Caco-2 (cell line): ENCODE measurements around the gene GPATCH11. TPM values are rescaled to one million over a fixed set of nuclear protein-coding genes. Genes with fewer than 3 reads are reported as not detected.
A peak's percentile ranks its signal among the peaks of the same experiment; 100 is the strongest.

Experiments used
- BruUV-seq: library from RNA; stranded (reverse); fragments of 400-500 nt; replicated peaks from 2 replicates; lab custom pipeline; 2021; lab: Mats Ljungman, UMichigan
- CTCF ChIA-PET: fragments of 300-600 bp; sonication (Branson Sonifier 250); formaldehyde crosslinking; loops from one replicate; lab custom pipeline; 2022; ENCODE audit warnings: antibody characterized with exemption; lab: Charles Lee
- POLR2A ChIA-PET: fragments of 300-600 bp; sonication (Branson Sonifier 250); formaldehyde crosslinking; loops from one replicate; lab custom pipeline; 2022; ENCODE audit warnings: antibody characterized with exemption; lab: Charles Lee
- DNase-seq, 2 experiments: peaks; one replicate each; pipeline versions ENCODE4 v3.0.0 to v3.0.0-alpha.2; 2020 to 2022
- H3K27me3 ChIP-seq: replicated peaks from 2 replicates; pipeline ENCODE4 v1.6.0; 2011; ENCODE audit warnings: low read length; ENCODE audit not compliant: control insufficient read depth, insufficient read depth
- H3K36me3 ChIP-seq: 2 replicates; pipeline ENCODE4 v1.5.1; 2011; ENCODE audit warnings: low read length; ENCODE audit not compliant: control insufficient read depth, insufficient read depth
- H3K4me1 ChIP-seq: fragments of 250-450 bp; sonication (Bioruptor Pico); 2 replicates; pipeline ENCODE4 v1.5.1; 2020; ENCODE audit warnings: mild to moderate bottlenecking
- H3K4me3 ChIP-seq: 2 replicates; pipeline ENCODE4 v1.5.1; 2011; ENCODE audit warnings: low read depth, mild to moderate bottlenecking, control low read depth, low read length
- H3K9me3 ChIP-seq: fragments of 250-450 bp; sonication (Bioruptor Pico); 2 replicates; pipeline ENCODE4 v1.5.1; 2020; ENCODE audit warnings: mild to moderate bottlenecking, moderate library complexity
- H3K27ac Mint-ChIP-seq: one replicate; pipeline ENCODE4 v1.8.0; 2022; ENCODE audit warnings: mixed read lengths; ENCODE audit not compliant: unreplicated experiment
- H3K27me3 Mint-ChIP-seq: one replicate; pipeline ENCODE4 v1.8.0; 2022; ENCODE audit warnings: mixed read lengths; ENCODE audit not compliant: insufficient read depth, unreplicated experiment
- H3K36me3 Mint-ChIP-seq: one replicate; pipeline ENCODE4 v1.8.0; 2022; ENCODE audit warnings: mild to moderate bottlenecking, mixed read lengths; ENCODE audit not compliant: insufficient read depth, unreplicated experiment
- H3K4me1 Mint-ChIP-seq: one replicate; pipeline ENCODE4 v1.8.0; 2022; ENCODE audit warnings: low read depth, mixed read lengths; ENCODE audit not compliant: unreplicated experiment
- H3K4me3 Mint-ChIP-seq: one replicate; pipeline ENCODE4 v1.8.0; 2022; ENCODE audit warnings: mild to moderate bottlenecking, moderate library complexity, mixed read lengths; ENCODE audit not compliant: unreplicated experiment
- H3K9me3 Mint-ChIP-seq: one replicate; pipeline ENCODE4 v1.8.0; 2022; ENCODE audit warnings: mixed read lengths; ENCODE audit not compliant: unreplicated experiment
- intact Hi-C: fragments of 100-400 bp; cut with micrococcal nuclease; formaldehyde crosslinking; loops from one replicate; pipeline ENCODE4 v1.10.0; 2022; ENCODE audit not compliant: unreplicated experiment
- total RNA-seq: library from RNA; stranded (reverse); gene quantifications from 2 replicates; pipeline ENCODE4 v1.2.3, GENCODE V29; 2022
- TF ChIP-seq, protein P1 (sequence below), 2 experiments: fragments of 200-600 bp in 1 of 2; IDR thresholded peaks; 1 replicate in 1 of 2; 2 replicates in 1 of 2; pipeline versions ENCODE4 v1.5.1 to v1.8.0; 2011 to 2022; ENCODE audit warnings: antibody characterized with exemption in 1 of 2, control low read depth in 1 of 2, inconsistent platforms in 1 of 2, low read depth in 1 of 2, low read length in 1 of 2, mild to moderate bottlenecking in 1 of 2, moderate library complexity in 1 of 2; ENCODE audit not compliant: insufficient read depth in 1 of 2, severe bottlenecking in 1 of 2, unreplicated experiment in 1 of 2

Gene GPATCH11
- total RNA-seq, 1 experiment from 2014 or later: 8.3 TPM

GRCh38 chr2:37052600-37053332 lies 31.6 kb upstream of the GPATCH11 start:
- H3K9me3 ChIP-seq: no peaks in the 10 kb centered on the region
- no peaks in the 10 kb centered on the region for H3K27me3 ChIP-seq
- intact Hi-C loops: no loop called here
- Mint-ChIP-seq H3K36me3 (peaks cover 23% of the 10 kb centered on the region), H3K4me1 (no peaks in the 10 kb centered on the region), H3K27me3 (no peaks in the 10 kb centered on the region), H3K27ac (no peak overlapping the region), H3K9me3 (no peaks in the 10 kb centered on the region), H3K4me3 (no peak overlapping the region)
- CTCF ChIA-PET: interaction anchor here (0.6 kb wide), 2 partner anchors 231 to 1180 kb away, joined by 3 read pairs; no protein-coding TSS in a partner anchor
- DNase-seq: no peak
- POLR2A ChIA-PET: no interaction called here
- H3K36me3 ChIP-seq: no peaks in the 10 kb centered on the region
- BruUV-seq: no TSS peak
- H3K4me3 ChIP-seq: no peak overlapping the region
- H3K4me1 ChIP-seq: no peaks in the 10 kb centered on the region
- TF ChIP-seq, protein P1, sequence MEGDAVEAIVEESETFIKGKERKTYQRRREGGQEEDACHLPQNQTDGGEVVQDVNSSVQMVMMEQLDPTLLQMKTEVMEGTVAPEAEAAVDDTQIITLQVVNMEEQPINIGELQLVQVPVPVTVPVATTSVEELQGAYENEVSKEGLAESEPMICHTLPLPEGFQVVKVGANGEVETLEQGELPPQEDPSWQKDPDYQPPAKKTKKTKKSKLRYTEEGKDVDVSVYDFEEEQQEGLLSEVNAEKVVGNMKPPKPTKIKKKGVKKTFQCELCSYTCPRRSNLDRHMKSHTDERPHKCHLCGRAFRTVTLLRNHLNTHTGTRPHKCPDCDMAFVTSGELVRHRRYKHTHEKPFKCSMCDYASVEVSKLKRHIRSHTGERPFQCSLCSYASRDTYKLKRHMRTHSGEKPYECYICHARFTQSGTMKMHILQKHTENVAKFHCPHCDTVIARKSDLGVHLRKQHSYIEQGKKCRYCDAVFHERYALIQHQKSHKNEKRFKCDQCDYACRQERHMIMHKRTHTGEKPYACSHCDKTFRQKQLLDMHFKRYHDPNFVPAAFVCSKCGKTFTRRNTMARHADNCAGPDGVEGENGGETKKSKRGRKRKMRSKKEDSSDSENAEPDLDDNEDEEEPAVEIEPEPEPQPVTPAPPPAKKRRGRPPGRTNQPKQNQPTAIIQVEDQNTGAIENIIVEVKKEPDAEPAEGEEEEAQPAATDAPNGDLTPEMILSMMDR (IDR thresholded peaks at IDR 0.05; ENCODE audit: insufficient read depth in 1 of 2, low read depth in 1 of 2, low read length in 1 of 2, severe bottlenecking in 1 of 2, unreplicated experiment in 1 of 2): no peak

DNA sequence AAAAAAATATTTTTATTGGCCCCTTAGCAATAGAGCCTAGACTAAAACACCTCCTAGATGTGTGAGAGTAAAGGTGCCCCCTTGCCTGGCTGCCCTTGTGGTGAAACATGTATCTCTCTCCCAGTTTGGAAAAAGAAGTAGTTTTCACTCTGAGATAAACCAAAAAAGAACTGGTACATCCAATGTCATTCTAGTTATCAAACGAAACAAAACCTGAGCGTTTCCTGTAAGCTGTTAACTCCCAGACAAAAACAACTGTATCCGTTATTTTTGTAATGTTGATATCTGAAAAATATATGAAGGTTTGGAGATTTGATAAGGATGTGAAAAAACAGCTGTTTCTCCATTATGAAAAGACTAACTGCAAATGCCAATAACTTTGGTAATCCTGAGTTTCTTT lies 24.5 kb upstream of the GPATCH11 start:
- no peaks in the 10 kb centered on the region for H3K4me1 ChIP-seq
- DNase-seq: no peak
- H3K27me3 Mint-ChIP-seq: no peaks in the 10 kb centered on the region
- H3K9me3 ChIP-seq: no peaks in the 10 kb centered on the region
- POLR2A ChIA-PET: no interaction called here
- no peaks in the 10 kb centered on the region for H3K36me3 ChIP-seq
- no peak overlapping the region for H3K4me3 ChIP-seq
- CTCF ChIA-PET: no interaction called here
- no peak overlapping the region for H3K27ac Mint-ChIP-seq
- intact Hi-C loops: no loop called here
- H3K36me3 Mint-ChIP-seq: peaks cover 15% of the 10 kb centered on the region
- H3K9me3 Mint-ChIP-seq: no peaks in the 10 kb centered on the region
- BruUV-seq: TSS peak; percentile 27
- TF ChIP-seq, protein P1 (IDR thresholded peaks at IDR 0.05; ENCODE audit: insufficient read depth in 1 of 2, low read depth in 1 of 2, low read length in 1 of 2, severe bottlenecking in 1 of 2, unreplicated experiment in 1 of 2): no peak
- no peak overlapping the region for H3K4me3 Mint-ChIP-seq
- no peaks in the 10 kb centered on the region for H3K27me3 ChIP-seq
- no peaks in the 10 kb centered on the region for H3K4me1 Mint-ChIP-seq

DNA sequence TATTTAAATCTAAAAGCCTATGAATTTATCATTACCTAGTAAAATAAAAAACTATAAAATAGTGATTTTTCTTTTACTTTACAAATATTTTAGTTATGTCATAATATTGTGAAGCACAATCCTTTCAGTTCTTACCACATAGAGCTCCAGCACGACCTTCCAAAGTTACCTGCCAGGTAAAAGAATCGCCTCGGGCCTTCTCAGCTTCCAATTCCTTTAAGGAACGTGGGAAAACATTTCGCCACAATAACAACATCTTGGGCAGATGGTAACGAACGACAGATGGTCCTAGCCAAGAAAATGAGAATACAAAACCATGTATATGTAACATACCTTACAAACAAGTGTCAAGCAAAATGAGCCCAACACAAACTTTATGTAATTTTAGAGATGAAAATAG lies 23.9 kb upstream of the GPATCH11 start:
- H3K36me3 ChIP-seq: no peaks in the 10 kb centered on the region
- CTCF ChIA-PET: no interaction called here
- DNase-seq: no peak
- Mint-ChIP-seq H3K27ac (no peak overlapping the region), H3K27me3 (no peaks in the 10 kb centered on the region), H3K9me3 (no peaks in the 10 kb centered on the region), H3K4me3 (no peak overlapping the region), H3K4me1 (no peaks in the 10 kb centered on the region), H3K36me3 (peaks cover 14% of the 10 kb centered on the region)
- no peak overlapping the region for H3K4me3 ChIP-seq
- H3K9me3 ChIP-seq: no peaks in the 10 kb centered on the region
- intact Hi-C loops: no loop called here
- POLR2A ChIA-PET: no interaction called here
- H3K4me1 ChIP-seq: no peaks in the 10 kb centered on the region
- BruUV-seq: no TSS peak
- TF ChIP-seq, protein P1 (IDR thresholded peaks at IDR 0.05; ENCODE audit: insufficient read depth in 1 of 2, low read depth in 1 of 2, low read length in 1 of 2, severe bottlenecking in 1 of 2, unreplicated experiment in 1 of 2): no peak
- no peaks in the 10 kb centered on the region for H3K27me3 ChIP-seq
